Skin of body (tissue), 2 donors: ENCODE data around the gene POU6F2. TPM values are rescaled to one million over a fixed set of nuclear protein-coding genes. Genes with fewer than 3 reads are reported as not detected.
"Not testable (repeated sequence)": the region's sequence is repeated elsewhere in the genome, so short reads cannot be mapped to it uniquely, and the experiment has no call there.

ENCODE experiments used
- DNase-seq: peaks from one replicate; lab custom pipeline; 2025; lab: John Stamatoyannopoulos, UW
- total RNA-seq: library from RNA; depleted of rRNA; stranded (reverse); fragments of >200 nt; gene quantifications from one replicate; pipeline ENCODE4 v1.2.3, GENCODE V29; 2014

Gene POU6F2
- total RNA-seq, 1 donor from 2014 or later: 0.20 TPM

DNA sequence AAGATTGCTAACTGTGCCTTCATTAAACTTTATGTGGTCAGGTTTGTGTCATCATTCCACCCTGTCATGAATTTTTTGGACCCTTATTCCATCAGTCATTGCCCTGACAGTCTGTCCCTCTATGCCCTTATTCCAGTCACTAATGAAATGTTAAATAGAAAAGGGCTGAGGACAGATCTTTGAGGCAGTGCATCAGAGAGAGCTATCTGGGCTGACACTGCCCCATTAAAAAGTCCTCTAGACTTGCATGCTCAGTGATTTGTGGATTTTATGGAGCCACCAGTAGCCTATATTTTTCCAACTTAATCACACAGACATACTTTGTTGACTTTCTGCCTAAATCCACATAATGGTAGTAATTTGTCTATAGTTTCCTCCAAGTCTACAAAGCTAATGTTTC lies 323.8 kb downstream of the POU6F2 start:
- DNase-seq: no peak

DNA sequence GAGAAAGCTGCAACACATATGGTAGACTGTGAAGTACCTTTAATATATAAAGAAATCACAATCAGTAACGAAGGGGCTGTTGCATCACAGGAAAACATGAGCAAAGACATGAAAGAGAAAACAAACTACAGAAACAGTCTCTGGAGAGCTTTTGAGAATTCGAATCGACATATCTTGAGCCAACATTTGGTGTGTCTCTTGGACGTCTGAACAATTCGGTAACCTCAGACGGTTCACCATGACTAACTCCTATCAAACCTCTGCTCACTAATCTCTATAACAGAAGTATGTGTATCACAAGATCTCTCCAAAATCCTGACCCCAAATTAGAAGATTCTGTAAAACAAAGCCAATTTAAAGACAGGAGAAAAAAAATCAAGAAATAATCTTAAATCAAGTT lies 326.5 kb downstream of the POU6F2 start:
- DNase-seq: no peak

DNA sequence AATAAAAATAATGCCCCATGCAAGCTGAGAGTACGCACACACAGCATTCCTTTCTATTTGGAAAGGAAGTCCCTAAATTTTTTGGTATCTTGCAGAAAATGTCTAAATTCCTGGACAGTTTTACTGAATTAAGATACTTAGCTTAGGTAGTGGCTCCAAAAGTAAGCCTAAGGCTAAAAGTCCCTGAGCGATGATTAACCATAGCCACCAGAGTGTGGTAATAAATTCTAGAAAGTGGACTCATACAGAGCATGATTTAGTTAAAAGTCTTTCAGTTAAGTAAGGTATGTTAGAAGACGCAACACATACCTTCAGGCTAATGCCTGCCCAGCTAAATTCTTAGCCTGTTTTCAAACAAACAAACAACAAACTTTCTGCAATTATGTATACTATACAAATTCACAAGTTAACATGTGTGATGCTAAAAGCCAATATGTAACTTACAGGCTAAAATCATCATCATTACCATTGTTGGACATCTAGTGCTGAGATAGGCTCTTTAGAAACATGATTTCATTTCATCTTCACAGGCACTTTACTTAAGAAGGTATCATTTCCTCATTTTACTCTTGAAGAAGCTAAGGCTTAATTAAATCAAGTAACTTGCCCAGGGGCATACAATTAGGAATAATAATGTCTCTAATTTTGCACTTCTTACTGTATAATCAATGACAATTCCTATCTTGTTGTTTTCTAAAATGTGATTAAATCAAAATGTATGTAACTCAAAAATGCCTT lies 327.1 kb downstream of the POU6F2 start:
- DNase-seq: no peak

DNA sequence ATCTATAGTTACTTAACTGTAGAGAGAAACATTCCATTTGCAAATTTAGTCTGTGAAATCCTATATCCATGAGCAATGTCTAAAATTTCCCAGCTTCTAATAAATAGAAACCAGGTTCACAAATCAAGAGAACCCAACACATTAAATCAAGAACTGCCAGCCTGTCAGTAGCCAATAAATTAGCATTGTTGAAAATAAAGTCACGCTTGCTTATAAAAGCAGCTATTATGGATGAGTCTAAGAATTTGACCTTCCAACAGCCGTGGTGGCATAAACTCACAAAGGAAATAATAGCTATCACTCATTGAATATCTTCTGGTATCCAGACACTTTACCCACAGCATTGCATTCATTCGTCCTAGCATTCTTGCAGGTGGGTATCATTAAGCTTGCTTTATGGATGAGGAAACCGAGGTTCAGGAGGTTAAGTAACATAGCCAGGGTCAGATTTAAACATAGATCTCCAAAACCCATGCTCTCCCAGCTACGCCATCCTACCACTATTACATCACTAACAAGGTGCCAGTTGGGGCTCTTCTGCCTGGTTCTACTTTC lies 328.4 kb downstream of the POU6F2 start:
- DNase-seq: no peak

DNA sequence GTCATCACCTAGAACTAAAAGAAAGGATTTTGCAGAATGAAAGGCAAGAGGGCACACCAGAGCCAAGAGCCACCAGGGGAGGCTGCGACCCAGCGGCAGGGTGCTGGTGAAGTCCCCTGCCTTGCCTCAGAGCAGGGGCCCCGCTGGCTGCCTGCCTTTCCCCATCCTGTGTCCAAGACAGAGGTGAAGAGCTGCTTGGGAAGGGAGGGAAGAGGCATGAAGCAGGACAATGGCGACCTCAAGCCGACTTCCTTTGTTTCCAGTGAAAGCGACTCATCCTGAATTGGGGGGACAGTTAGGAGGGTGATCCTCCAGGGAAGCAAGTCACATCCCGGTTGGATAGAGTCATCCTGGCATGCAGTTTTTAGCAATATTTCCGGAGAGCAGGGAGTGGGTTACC lies 333.0 kb downstream of the POU6F2 start:
- no peak for DNase-seq

DNA sequence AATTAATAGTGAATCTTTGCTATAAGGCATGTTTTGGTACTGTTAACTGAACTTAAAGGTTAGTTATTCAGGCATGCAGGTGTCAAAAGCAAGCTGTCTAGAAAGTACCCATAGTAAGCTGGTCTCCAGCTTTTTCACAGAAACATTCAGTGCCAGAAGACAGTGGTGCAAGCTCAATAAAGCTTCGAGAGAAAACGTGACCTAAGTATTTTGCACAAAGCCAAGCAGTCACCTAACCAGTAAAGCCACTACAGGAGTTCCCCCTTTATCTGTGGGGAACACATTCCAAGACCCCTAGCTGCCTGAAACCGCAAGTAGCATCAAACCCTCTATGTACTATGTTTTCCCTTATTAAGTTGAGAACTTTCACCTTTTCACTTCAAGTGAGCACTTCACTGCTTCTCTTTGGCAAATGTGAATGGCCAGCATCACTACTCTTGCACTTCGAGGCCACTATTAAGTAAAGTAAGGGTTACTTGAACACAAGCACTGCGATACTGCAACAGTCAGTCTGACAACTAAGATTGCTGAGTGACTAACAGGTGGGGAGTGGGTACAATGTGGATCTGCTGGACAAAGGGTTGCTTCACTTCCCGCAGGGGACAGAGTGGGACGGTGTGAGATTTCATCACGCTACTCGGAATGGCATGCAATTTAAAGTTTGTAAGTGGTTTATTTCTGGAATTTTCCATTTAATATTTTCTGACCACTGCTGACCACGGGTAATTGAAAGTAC lies 334.7 kb downstream of the POU6F2 start:
- DNase-seq: no peak

DNA sequence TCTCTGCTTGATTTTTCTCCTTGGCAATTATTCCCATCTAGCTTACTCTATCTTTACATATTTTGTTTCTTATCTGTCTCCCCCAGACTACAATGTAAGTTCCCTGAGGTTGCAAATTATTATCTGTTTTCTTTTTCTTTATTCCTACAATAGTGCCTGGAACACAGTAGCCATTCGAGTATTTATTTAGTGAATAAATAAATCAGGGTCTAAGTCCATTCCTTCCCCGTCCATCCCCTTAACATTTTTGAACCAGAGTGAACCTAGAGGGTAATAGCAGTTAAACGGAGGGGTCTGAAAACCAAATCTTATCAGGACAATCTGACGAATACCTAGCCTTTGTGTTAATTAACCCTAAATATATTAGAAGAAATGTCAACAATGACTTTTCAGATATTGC lies 335.7 kb downstream of the POU6F2 start:
- no peak for DNase-seq

DNA sequence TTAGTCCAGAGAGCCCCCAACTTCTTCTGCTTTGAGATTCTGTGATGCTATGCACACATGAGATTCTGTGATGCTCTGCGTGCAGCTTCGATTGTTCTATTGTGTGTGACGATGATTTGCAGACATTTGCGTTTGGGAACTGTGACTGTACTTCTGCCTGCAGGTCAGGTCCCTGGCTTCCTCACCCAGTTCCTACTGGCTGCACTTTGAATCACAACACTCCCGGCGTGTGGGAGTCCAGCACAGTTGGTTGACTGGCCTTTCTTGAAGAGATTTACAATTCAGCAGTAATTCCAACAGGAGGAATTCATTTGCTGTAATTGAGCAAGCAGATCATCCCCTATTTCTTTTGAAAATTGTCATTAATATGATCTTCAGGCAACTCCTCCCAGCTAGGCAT lies 336.3 kb downstream of the POU6F2 start:
- DNase-seq: no peak

DNA sequence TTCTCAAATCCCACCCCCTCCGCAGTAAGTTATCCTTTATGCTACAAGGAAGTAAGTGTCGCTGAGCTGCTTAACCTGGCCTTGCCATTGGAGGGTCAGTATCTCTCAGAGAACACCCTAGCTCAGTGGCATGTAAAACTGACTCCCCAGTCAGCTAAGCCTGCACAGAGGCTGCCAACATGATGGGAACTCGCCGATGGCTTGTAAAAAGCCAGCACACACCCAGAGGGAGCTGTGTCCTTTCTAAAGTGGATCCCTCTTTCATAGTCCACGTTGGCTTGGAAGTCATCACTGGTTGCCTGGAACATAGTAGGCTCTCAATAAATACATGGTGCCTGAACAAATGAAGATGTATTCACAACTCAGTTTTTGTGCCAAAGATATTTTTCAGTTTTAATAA lies 339.4 kb downstream of the POU6F2 start:
- no peak for DNase-seq

DNA sequence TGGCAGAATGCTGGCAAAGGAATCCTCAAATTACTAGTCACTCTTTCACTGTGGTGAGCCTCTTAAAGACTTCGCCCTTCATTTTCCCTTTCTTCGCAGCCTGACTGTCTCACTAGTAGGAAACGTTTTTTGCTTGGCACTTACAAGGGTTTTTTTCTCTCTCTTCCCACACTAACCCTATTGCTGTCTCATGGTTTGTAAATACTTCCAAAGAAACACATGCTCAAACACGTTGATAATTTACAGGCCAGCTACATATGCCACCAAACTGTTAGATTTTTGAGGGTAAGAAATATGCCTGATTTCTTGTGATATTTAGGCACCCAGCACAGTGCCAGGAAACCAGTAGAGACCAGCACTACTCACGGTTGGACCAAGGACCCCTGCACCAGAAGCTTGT lies 340.2 kb downstream of the POU6F2 start:
- DNase-seq: no peak

DNA sequence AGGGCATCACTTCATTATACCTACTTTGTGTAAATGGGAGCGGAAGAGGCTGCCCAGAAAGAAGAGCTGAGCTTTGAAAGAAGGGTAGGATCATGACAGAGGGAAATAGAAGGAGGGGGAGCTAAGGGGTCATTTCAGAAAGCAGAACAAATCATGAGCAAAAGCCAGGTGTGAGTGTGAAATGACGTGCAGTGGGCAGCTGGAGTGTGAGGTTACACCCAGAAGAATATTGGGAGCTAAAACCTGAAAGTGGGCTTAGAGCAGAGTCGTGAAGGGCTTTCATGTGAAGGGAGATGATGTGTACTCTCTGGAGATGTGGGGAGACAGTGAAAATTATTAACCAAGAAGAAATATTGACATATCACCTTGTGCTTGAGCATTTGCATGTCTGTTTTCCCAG lies 343.5 kb downstream of the POU6F2 start:
- no peak for DNase-seq

DNA sequence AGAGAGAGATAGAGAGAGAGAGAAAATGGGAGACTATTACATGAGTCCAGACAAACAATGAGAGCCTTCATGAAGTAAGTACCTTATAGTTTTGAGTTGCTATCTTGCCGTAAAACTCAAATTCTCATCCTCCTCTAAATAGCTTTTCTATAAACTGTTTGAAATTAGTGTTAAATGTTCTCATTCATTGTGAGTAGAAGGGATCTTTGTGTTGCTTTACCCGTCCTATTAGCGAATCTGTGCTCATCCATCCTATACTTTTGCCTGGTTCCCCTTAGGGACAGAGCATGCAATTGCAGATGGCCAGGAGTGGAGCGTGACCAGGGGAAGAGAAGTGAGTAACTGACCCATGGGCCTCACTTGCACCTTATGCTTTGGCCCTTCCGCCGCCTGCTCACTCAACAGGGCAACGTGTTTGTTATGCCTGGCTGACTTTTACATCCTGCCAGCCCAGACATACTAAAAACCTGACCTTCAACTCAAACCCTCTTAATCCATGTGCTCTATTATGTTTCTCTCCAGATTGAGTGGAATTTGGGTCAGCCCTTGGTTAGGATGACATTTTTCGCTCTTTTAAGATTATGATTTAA lies 344.3 kb downstream of the POU6F2 start:
- no peak for DNase-seq

DNA sequence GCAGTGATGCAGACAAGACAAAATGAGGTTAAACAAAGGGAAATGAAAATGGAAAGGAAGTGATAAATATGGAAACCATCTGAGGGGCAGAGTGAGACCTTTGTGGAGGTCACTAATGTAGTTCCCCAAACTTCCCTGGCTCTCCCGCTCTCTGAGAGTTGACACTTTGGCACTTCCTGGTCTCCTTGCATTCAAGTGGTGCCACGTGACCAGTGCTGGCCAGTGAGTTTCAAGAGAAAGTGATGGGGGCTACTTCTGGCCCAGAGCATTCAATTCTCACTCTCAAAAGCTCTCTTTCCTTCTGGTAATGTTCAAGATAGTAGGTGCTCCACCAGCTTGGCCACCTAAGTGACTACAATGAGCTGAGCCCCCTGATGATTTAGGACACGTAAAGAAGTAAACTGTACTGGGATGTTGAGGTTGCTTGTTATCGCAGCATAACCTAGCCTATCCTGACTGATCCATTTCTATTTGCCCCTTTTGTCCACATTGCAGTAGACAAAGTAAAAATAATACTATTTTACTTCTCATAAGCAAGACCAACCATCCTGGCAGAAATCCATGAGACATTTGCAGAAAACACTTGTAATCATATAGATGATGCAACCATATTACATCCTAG lies 346.5 kb downstream of the POU6F2 start:
- no peak for DNase-seq

DNA sequence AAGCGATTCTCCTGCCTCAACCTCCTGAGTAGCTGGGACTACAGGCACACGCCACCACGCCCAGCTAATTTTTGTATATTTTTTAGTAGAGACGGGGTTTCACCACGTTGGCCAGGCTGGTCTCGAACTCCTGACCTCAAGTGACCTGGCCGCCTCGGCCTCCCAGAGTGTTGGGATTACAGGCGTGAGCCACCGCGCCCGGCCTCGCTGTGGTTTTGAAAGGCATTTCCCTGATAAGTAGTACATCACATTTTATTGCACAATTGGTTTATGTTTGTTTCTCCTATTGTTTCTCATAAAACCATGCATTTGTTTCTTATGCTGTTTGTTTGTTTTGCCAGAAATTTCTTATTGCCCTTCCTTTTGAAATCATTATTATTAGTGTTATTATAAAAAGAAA lies 353.9 kb downstream of the POU6F2 start:
- DNase-seq: not testable (repeated sequence)

DNA sequence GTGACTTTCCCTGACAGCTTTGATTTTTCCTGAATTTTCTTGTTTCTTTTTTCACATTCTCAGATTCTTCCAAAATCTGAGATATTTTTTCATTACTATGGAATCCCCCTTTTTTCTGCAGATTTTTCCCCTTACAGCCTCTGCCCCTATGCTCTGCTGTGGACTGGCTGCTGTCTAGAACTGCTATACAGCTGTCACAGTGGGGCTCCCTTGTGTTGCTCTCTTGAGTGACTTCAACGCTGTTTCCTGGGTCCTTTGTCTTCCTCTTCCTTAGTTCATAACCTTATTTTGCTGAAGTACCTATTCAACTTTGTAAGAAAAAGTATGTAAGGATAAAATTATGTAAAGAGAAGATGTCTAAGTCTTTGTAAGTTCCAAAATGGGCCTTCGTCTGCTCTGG lies 354.4 kb downstream of the POU6F2 start:
- no peak for DNase-seq

DNA sequence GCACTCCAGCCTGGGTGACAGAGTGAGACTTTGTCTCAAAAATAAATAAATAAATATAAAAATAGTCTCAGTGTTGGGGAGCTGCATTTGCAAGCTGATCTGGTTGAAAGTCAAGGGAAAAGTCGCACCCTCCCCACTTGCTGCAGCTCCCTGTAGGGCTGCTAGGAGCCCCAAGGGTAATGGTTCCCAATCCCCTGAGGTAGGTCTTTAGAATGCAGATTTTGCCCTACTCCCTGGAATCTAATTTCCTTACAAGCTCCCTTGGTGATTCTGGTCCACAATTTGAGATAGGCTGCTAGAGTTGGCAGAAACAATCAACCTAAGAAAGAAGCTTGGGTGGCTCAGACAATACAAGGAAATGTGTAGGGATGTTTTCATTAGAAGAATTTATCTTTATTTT lies 356.0 kb downstream of the POU6F2 start:
- no peak for DNase-seq

DNA sequence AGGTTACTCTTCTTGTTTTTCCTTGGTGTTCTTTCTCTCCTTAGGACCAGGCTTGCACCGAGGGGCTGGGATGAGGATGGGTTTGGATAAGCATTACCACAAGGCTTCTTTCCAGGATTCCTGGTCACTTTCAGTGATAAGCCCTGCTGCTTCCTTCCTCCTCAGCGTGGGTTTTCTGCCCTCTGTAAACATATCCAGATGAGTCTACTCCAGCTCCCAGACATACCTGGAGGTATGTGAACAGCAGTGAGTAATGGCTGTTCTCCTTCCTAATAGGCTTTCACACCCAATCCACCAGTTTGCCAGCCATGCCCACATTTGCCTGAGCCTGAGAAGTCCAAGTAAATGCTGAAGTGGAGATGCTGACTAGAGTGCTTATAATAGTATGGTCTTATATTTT lies 358.7 kb downstream of the POU6F2 start:
- no peak for DNase-seq

DNA sequence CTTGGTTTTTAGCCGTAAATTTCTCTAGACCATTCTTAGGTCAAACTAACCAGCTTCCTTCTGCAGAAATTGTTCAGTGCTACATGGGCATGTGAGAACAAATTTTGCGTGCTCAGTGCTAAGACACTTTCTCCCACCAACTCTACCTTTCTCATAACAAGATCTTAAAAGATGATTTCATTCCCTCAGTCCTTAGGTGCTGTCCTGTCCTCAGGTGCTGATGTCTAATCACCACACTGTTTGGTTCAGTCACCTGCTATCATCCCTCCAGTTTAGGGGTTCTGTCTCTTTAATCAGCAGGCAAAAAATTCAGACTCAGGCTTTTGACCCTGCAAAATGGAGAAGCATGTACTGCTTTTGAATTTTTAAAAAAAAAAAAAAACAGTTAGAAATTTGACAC lies 361.0 kb downstream of the POU6F2 start:
- no peak for DNase-seq

DNA sequence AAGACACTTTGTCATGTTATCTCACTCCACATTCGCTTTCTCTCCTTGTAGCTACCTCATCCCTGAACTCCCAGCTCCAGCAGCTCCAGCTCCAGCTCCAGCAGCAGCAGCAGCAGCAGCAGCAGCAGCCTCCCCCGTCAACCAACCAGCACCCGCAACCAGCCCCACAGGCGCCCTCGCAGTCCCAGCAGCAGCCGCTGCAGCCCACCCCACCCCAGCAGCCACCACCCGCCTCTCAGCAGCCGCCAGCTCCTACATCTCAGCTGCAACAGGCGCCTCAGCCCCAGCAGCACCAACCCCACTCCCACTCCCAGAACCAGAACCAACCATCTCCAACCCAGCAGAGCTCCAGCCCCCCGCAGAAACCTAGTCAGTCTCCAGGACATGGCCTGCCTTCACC lies 361.9 kb downstream of the POU6F2 start:
- DNase-seq: no peak

DNA sequence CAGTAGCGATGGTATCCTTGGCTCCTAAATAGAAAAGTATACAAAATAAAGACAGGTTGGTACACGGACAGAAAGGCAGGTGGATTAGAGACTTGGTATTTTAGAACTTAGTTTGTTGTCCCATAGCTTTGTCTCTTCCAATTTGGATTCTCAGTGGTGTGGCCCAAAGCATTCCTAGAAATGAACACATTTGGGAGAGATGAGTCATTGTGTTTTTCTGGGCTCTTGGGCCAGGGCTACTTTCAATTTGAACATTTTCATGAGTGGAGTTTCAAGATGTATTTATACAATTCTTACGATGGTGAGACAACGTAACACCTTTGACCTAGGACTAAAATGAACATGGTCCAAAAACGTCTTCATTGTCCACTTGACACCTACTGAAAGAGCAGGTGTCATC lies 363.4 kb downstream of the POU6F2 start:
- no peak for DNase-seq

DNA sequence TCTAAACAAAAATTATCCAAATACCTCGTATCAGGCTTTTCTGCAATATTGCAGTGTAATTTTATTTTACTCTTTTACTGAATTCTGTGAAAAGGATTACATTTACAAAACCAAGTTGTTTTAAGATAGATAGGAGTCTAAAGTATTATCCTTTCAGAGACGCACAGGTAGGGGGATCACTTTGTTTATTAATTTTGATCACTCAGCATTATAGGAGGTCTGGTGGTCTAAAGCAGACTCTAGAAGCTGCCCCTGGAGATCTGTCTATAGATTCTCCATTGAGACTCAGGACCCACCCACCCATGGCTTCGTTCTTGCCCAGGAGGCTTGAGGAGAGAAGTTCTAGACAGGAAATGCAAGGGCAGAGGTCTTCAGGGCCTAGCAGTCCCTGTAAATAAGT lies 365.1 kb downstream of the POU6F2 start:
- DNase-seq: no peak
